Osteoblast (primary cell): ENCODE measurements around the gene CCDC33. TPM values are rescaled to one million over a fixed set of nuclear protein-coding genes. Genes with fewer than 3 reads are reported as not detected.

ENCODE experiments used
- DNase-seq: peaks from one replicate; pipeline ENCODE4 v3.0.0; 2011; ENCODE audit warnings: low spot score, mixed read lengths; ENCODE audit not compliant: insufficient read length; ENCODE audit errors: missing footprints
- H2AFZ ChIP-seq: 2 replicates; pipeline ENCODE4 v1.6.0; 2011; ENCODE audit warnings: mild to moderate bottlenecking, low read length
- H3K27ac ChIP-seq: 2 replicates; pipeline ENCODE4 v1.5.1; 2011; ENCODE audit warnings: mild to moderate bottlenecking, low read depth, low read length, moderate library complexity
- H3K27me3 ChIP-seq: 2 replicates; pipeline ENCODE4 v1.6.0; 2012; ENCODE audit warnings: mild to moderate bottlenecking, control low read depth, inconsistent platforms, low read length, moderate library complexity; ENCODE audit not compliant: insufficient read depth
- H3K36me3 ChIP-seq: 2 replicates; pipeline ENCODE4 v1.5.1; 2011; ENCODE audit warnings: mild to moderate bottlenecking, low read length, control low read depth, moderate library complexity; ENCODE audit not compliant: insufficient read depth
- H3K4me1 ChIP-seq: 2 replicates; pipeline ENCODE4 v1.5.1; 2011; ENCODE audit warnings: mild to moderate bottlenecking, low read length, control low read depth, moderate library complexity; ENCODE audit not compliant: insufficient read depth
- H3K4me2 ChIP-seq: 2 replicates; pipeline ENCODE4 v1.6.0; 2011; ENCODE audit warnings: mild to moderate bottlenecking, low read length; ENCODE audit not compliant: insufficient read depth
- H3K4me3 ChIP-seq: fragments of 200-600 bp; sonication (generic); 3 replicates; pipeline ENCODE4 v1.5.1; 2012; ENCODE audit warnings: mild to moderate bottlenecking, low read length, inconsistent platforms; ENCODE audit not compliant: insufficient read depth
- H3K79me2 ChIP-seq: 2 replicates; pipeline ENCODE4 v1.6.0; 2012; ENCODE audit warnings: mild to moderate bottlenecking, low read length, control low read depth, inconsistent platforms; ENCODE audit not compliant: insufficient read depth
- H3K9me3 ChIP-seq: 2 replicates; pipeline ENCODE4 v1.5.1; 2011; ENCODE audit warnings: low read depth, low read length, control low read depth
- H4K20me1 ChIP-seq: 2 replicates; pipeline ENCODE4 v1.6.0; 2012; ENCODE audit warnings: mild to moderate bottlenecking, low read length, control low read depth; ENCODE audit not compliant: insufficient read depth
- CTCF ChIP-seq: IDR thresholded peaks from 2 replicates; pipeline ENCODE4 v1.5.1; 2011; ENCODE audit warnings: mild to moderate bottlenecking, low read depth, low read length, moderate library complexity; ENCODE audit errors: extremely low read depth
- total RNA-seq: library from RNA; depleted of rRNA; stranded (reverse); fragments of >200 nt; gene quantifications from 2 replicates; pipeline ENCODE4 v1.2.3, GENCODE V29; 2012

Gene CCDC33
- total RNA-seq, 1 donor = not detected

- no peaks in the 10 kb centered on the region for H3K79me2 ChIP-seq
- H3K4me3 ChIP-seq = no peak overlapping the region
- peaks cover 26% of the 10 kb centered on the region for H3K4me1 ChIP-seq
- no peaks in the 10 kb centered on the region for H3K9me3 ChIP-seq
- no peak overlapping the region for H3K27ac ChIP-seq
- H3K4me2 ChIP-seq = no peak overlapping the region
- no peaks in the 10 kb centered on the region for H3K36me3 ChIP-seq
- no peaks in the 10 kb centered on the region for H4K20me1 ChIP-seq
- peaks cover 3% of the 10 kb centered on the region for H3K27me3 ChIP-seq
- H2AFZ ChIP-seq = peak overlapping the region; percentile 41
- peak; percentile 93 for DNase-seq
- TF ChIP-seq CTCF = peak; percentile 85
Measured at GRCh38 chr15:74320352-74321247, 84.5 kb downstream of the CCDC33 start.

GRCh38 chr15:74322558-74323180, 86.5 kb downstream of the CCDC33 start:
- TF ChIP-seq CTCF = peak; percentile 89
- Histone ChIP-seq H3K27me3 (peaks cover 3% of the 10 kb centered on the region), H3K36me3 (no peaks in the 10 kb centered on the region), H4K20me1 (no peaks in the 10 kb centered on the region), H2AFZ (no peak overlapping the region), H3K4me2 (no peak overlapping the region), H3K79me2 (no peaks in the 10 kb centered on the region), H3K9me3 (no peaks in the 10 kb centered on the region), H3K4me1 (peaks cover 20% of the 10 kb centered on the region), H3K27ac (no peak overlapping the region), H3K4me3 (no peak overlapping the region)
- DNase-seq = peak; percentile 94

DNA sequence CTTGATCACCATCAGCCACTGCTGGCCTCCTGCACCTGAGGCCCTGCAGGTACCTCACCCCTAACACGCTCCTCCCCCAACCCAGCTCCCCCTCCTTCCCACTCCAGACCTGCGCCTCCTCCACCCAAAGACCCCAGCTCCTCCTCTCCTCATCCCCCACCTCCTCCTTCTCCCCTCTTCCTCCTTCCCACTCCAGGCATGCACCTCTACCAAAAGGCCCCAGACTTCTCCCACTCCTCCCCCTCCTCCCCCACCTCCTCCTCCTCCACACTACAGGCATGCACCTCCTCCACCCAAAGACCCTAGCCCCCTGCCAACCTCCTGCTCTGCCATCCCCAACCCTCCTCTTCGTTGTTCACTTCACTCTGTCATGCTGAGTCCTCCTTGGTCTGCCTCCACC, 88.6 kb downstream of the CCDC33 start:
- no peak overlapping the region for H3K27ac ChIP-seq
- no peaks in the 10 kb centered on the region for H3K9me3 ChIP-seq
- no peak for TF ChIP-seq CTCF

DNA sequence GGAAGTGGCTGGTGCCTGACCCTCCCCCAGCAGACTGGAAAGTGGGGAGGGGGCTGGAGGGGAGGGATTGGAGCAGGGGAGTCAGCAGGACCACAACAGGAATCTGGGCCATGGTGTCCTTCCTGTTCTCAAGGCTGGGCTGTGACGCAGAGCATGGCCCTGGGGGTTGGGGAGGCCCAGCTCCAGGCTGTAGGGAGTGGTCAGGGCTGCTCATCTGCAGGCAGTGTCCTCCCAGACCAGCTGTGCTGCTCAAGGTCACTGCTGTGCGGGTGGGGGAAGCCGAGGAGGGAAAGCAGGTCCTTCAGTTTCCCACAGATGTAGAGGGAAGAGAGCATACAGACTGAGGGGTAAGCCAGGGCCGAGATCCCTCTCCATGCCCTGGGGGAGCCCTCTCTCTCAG, 90.6 kb downstream of the CCDC33 start:
- Histone ChIP-seq H3K4me2 (no peak overlapping the region), H2AFZ (no peak overlapping the region), H3K4me3 (no peak overlapping the region), H3K9me3 (no peaks in the 10 kb centered on the region), H3K79me2 (no peaks in the 10 kb centered on the region), H3K4me1 (no peaks in the 10 kb centered on the region), H3K36me3 (no peaks in the 10 kb centered on the region), H3K27me3 (peaks cover 8% of the 10 kb centered on the region), H3K27ac (no peak overlapping the region), H4K20me1 (no peaks in the 10 kb centered on the region)
- no peak for TF ChIP-seq CTCF
- DNase-seq = no peak

More for the DNA sequence above, 88.6 kb downstream of the CCDC33 start:
- Histone ChIP-seq H3K4me2 (no peak overlapping the region), H3K27me3 (peaks cover 3% of the 10 kb centered on the region), H4K20me1 (no peaks in the 10 kb centered on the region), H3K36me3 (no peaks in the 10 kb centered on the region), H3K4me1 (peaks cover 2% of the 10 kb centered on the region), H2AFZ (no peak overlapping the region), H3K79me2 (no peaks in the 10 kb centered on the region), H3K4me3 (no peak overlapping the region)
- no peak for DNase-seq
